Retinal pigment epithelial cell (primary cell): ENCODE results near the gene NATD1.
A peak's percentile ranks its signal among the peaks of the same experiment; 100 is the strongest.

Source experiments
- DNase-seq: peaks from one replicate; pipeline ENCODE4 v3.0.0-alpha.2; 2010; ENCODE audit warnings: low read depth
- H3K4me3 ChIP-seq: 2 replicates; pipeline ENCODE4 v1.5.1; 2011; ENCODE audit warnings: mild to moderate bottlenecking, low read length, control low read depth, moderate library complexity
- TF ChIP-seq, protein P1 (sequence below): conservative IDR thresholded peaks from 2 replicates; pipeline ENCODE4 v1.5.1; 2011; ENCODE audit warnings: low read depth, low read length, control low read depth, inconsistent platforms

The NATD1 gene

DNA sequence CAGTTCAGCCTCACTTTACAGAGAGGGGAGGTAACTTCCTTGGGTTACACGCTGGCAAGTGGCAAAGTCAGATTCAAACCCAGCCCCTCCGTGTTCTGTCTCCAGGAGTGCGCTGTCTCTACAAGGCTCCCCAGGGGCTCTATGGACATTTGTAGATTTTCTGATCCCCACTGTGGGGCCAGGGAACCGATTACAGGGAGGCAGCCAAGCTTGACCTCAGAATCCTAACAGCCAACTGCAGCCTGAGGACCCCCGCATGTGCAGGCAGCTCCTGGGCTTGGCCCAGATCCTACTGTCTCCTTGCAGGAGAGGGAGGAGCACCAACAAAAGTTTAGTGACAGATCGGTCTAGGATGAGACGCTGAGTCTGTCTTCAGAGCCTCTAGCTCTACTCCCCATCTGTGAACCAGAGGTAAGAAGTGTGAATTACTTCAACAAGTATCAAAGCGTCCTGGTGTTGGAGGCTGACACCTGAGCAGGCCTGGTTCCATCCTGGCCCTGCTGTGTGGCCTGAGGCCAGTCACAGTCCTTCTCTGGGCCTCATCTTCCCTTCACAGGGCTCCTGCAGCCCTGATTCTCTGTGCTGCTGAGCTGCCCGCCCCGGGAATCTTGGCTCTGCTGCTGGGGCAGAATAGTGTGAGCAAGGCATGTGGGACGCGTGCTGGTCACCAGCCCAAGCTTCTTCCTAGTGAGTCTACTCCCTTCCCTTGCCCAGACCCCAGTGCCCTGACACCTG is 9.2 kb upstream of the NATD1 start:
- no peak for DNase-seq
- H3K4me3 ChIP-seq = no peak overlapping the region
- TF ChIP-seq, protein P1, sequence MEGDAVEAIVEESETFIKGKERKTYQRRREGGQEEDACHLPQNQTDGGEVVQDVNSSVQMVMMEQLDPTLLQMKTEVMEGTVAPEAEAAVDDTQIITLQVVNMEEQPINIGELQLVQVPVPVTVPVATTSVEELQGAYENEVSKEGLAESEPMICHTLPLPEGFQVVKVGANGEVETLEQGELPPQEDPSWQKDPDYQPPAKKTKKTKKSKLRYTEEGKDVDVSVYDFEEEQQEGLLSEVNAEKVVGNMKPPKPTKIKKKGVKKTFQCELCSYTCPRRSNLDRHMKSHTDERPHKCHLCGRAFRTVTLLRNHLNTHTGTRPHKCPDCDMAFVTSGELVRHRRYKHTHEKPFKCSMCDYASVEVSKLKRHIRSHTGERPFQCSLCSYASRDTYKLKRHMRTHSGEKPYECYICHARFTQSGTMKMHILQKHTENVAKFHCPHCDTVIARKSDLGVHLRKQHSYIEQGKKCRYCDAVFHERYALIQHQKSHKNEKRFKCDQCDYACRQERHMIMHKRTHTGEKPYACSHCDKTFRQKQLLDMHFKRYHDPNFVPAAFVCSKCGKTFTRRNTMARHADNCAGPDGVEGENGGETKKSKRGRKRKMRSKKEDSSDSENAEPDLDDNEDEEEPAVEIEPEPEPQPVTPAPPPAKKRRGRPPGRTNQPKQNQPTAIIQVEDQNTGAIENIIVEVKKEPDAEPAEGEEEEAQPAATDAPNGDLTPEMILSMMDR = no peak

DNA sequence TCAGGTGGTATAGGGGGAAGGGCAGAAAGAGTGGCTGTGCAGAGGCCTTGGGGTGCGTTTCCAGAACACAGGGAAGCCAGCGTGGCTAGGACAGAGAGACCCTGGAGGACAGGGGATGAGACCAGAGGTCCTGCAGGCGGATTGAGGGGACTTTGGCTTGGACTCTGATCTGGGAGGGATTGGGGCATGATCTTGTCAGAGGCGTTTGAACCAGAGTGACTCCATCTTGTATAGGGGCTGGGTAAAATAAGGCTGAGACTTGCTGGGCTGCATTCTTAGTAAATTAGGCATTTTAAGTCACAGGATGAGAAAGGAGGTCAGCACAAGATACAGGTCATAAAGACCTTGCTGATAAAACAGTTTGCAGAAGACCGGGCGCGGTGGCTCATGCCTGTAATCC is 5.4 kb upstream of the NATD1 start:
- DNase-seq = no peak
- no peak overlapping the region for H3K4me3 ChIP-seq
- TF ChIP-seq, protein P1 = no peak

DNA sequence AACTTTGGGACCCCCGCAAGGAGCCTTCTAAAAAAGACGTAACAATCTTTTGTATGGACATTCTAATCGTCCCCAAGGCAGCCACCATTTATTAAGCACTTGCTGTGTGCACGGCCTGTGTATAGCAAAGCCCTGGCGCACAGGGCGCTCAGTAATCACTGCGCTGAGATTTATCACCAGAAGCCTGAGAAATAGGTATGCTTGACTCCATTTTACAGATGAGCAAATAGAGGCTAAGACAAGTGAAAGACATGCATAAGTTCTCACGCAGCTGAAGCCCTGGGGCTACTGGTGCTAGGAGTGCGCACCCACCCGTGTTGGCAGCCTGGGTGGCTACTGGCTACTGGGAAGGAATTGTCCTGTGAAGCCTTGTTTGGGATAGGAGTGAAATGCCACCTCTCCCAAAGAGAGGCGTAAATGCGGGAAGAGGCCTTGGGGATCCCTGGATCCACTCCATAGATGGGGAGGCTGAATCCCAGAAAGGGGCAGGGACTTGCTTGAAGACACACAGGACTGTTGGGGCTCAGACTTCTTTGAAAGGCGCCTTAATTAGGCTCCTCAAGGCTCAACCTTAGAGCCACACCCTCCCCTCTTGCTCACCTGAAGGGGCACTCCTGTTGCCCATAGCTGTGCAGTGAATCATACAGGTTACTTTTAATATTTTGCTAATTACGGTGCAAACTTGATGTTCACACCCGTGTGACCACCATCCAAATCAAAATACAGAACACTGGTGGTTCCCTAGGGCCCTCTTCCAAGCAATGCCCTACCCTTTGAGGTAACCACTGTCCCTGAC is 634 bp upstream of the NATD1 start:
- no peak for DNase-seq
- TF ChIP-seq, protein P1 = no peak
- peak overlapping the region; percentile 52 for H3K4me3 ChIP-seq

DNA sequence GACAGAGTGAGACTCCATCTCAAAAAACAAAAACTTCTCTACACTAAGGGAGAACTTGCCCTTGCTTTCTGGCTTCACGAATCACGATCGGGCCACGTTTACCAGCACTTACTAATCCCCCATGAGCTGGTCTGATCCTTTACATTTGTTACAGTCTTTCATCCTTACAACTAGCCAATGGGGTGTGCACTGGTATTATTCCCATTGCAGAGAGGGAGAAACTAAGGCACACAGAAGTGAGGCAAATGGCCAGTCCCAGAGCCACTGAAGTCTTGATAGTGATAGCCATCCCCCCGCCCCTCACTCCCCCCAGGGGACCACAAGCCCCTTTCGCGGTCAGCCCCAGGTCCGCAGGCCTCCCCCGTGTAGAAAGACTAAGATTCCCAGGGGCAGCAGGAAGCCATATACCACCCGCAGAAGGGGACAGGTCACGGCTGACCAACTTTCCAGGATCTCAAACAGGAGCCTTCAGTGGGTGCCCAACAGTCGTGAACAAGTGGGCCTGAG is 868 bp downstream of the NATD1 start:
- DNase-seq = no peak
- peak overlapping the region; percentile 59 for H3K4me3 ChIP-seq
- TF ChIP-seq, protein P1 = no peak

DNA sequence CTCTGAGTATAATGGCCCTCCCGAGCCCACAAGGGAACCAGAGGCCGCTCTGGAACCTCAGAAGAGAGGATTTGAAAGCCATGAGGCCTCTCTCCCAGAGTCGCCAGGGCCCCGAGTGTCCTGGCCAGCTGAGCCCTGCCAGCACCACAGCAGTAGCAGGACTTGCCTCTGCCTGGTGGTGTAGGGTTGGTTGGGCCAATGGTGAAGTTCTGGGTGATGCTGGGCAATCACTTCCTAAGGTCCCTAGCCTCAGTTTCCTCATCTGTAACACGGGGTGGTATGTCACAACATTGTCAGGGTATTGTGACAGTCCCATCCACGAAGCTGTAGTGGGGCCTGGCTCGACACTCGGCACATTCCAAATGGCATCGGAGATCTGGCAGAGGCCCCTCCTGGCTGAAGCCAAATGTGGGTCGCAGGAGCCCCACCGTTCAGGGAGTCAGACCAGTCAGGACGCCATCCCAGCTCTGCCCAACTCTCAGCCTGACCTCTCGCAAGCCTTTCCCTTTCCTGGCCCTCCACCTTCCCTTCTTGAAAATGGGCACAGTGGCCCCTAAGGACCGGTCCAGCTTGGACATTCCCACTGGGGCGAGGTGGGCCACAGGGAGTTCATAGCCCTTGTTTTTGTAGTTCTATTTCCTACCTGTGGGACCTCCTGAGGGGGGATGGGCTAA is 1.7 kb downstream of the NATD1 start:
- no peak overlapping the region for H3K4me3 ChIP-seq
- no peak for DNase-seq
- TF ChIP-seq, protein P1 = no peak

DNA sequence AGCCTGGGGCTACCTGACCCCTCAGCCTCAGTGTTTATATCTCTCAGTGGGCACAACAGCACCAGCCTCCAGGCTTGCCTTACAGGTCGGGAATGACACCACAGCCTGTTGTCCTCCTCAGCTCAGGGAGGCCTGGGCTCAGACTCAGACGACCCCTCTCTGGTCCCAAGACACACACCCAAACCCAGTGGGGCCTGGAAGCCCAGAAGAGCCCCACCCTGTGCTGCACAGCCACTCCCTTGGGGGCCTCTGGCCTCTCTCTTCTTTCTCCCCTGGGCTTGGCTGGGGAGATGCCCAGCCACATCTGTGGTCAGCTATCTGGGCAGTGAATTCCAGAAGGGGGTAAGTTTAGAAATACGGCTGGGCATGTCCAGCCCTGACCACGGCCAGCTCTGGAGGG is 2.4 kb downstream of the NATD1 start:
- TF ChIP-seq, protein P1 = no peak
- no peak overlapping the region for H3K4me3 ChIP-seq
- no peak for DNase-seq
